ENCODE data around the gene UPK3A.

DNA sequence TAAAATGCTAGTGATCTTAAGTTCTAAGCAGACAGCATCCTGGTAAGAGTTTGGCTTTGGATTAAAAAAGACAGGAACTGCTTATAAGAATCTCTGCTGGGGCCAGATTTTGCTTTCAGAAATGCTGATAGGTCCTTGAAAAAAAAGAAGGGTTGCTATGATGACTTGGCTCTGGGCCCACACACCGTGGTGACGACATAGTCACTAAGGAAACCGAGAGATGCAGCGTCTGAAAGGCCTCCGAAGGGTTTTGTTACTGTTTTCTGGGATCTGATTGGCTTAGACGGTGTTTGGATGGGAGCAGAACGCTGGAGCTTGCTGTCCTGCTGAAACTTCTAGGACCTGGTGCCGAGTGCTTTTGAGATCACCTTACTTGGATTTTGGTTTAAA lies 33.4 kb downstream of the UPK3A start:
- TF ChIP-seq CTCF (IDR thresholded peaks at IDR 0.05) (no peak), POLR2A (IDR thresholded peaks at IDR 0.05) (no peak)
